ENCODE data around the gene ENG.
A peak's percentile ranks its signal among the peaks of the same experiment; 100 is the strongest.
"Not testable (repeated sequence)": the region's sequence is repeated elsewhere in the genome, so short reads cannot be mapped to it uniquely, and the experiment has no call there.

ENG gene

GRCh38 chr9:127878001-127878651 lies 23.7 kb upstream of the ENG start:
- DNase-seq (ENCODE audit: low read depth), result no peak

- DNase-seq (ENCODE audit: low read depth), result no peak
These were observed 23.1 kb upstream of the ENG start, which contains the start of gene AK1 for GRCh38 chr9:127877566-127877998. TSS of gene AK1 (minus strand) at chr9:127877675. CDS start at chr9:127874617, 3,058 bp downstream.

- DNase-seq (ENCODE audit: low read depth), result no peak
These were observed 22.5 kb upstream of the ENG start for GRCh38 chr9:127876764-127877562.

- no peak for DNase-seq (ENCODE audit: low read depth)
These were observed 21.7 kb upstream of the ENG start for GRCh38 chr9:127876026-127876763.

DNA sequence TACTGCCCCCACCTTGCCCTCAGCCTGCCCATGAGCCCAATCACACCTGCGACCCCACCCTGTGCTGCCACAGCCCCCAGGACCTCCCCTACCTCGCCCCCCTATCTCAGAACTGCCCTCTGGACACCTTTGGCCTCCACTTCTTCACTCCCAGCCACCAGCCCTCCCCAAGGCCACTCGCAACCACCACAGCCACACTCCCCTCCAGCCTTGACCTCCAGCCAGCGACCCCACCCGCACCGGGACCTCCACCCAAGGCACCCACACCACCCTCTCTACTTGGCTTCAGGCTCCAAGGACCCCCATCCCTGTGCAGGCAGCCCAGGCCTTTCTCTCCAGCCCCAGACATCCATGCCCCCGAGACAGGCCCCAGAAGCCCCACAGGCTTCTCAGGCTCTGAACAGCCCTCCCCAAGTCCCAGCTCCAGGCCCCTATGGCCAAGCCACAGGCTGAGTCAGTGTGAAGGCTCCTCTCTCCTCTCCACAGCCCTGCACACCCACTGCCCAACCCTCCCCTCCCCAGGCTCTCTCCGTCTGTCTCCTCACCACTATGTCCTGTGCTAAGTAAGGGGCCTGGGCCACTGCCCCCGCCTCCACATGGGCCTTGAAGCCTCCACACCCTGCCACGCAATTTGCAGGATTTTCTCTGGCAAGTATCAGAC lies 21.0 kb upstream of the ENG start:
- no peak for DNase-seq (ENCODE audit: low read depth)

GRCh38 chr9:127874301-127875221 lies 20.1 kb upstream of the ENG start:
- no peak for DNase-seq (ENCODE audit: low read depth)

DNA sequence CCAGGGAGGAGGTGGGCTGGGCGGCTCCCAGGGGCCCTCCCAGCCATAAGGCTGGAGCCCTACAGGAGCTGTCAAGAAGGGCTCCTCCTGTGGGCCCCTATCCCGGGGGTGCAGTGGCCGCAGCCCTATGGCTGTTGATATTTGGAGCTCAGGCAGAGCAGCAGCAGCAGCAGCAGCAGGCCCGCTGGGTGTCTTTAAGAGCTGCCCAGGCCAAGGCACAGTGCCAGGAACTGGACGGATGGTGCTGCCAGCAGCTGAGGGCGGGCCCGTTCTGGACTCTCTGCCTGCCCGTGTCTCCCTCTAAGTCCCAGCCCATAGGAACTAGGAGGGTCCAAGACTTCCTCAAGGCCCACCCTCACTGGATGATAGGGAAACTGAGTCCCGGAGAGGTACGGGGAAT lies 19.4 kb upstream of the ENG start:
- no peak for DNase-seq (ENCODE audit: low read depth)

- no peak for DNase-seq (ENCODE audit: low read depth)
These were observed 18.8 kb upstream of the ENG start for GRCh38 chr9:127873223-127873691.

DNA sequence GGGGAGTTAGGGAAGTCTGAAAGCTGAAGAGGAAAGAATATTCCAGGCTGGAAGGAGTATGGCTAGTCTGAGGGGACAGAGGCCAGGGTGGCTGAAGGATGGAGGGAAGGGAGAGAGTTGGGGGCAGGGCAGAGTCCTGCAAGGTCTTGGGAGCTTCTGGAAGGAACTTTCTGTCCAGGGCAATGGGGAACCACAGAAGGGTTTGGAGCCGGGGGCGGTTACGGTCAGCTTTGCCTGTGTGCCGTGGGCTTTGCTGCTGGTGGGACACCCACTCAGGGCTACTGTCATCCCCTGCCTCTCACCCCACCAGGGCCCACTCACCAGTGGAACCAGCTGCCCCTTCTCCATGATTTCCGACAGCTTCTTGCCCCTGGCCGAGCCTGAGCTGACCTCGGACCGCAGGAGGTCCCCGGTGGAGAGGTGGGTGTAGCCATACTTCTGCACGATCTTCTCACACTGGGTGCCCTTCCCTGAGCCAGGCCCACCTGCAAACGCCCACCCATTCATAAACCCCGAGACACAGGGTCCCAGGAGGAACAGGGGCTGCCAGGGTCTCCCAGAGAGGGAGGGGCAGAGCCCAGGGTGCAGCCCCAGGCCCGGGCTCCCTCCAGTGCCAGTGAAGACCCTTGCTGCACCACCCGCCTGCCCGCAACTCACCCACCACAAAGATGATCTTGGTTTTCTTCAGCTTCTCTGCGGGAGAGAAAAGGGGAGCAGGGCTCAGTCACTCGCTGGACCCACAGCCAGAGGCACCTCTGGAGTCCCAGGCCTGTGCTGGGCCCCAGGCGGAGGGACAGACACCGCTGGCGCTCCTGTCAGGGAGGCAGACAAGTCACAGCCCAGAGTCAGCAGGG lies 18.1 kb upstream of the ENG start:
- DNase-seq (ENCODE audit: low read depth), result no peak

GRCh38 chr9:127871531-127871930 lies 17.1 kb upstream of the ENG start:
- no peak for DNase-seq (ENCODE audit: low read depth)

- no peak for DNase-seq (ENCODE audit: low read depth)
These were observed 16.4 kb upstream of the ENG start for GRCh38 chr9:127870887-127871286.

DNA sequence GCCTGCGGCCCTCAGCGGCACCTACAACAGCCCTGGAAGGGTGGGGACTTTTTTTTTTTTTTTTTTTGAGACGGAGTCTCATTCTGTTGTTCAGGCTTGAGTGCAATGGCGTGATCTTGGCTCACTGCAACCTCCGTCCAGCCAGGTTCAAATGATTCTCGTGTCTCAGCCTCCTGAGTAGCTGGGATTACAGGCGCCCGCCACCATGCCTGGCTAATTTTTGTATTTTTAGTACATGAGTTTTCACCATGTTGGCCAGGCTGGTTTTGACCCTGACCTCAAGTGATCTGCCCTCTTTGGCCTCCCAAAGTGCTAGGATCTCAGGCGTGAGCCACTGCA lies 15.7 kb upstream of the ENG start:
- DNase-seq (ENCODE audit: low read depth), result not testable (repeated sequence)

- DNase-seq (ENCODE audit: low read depth), result peak; percentile 81
These were observed 15.1 kb upstream of the ENG start for GRCh38 chr9:127869310-127870152.

- DNase-seq (ENCODE audit: low read depth), result no peak
These were observed 13.9 kb upstream of the ENG start for GRCh38 chr9:127868278-127868902.

DNA sequence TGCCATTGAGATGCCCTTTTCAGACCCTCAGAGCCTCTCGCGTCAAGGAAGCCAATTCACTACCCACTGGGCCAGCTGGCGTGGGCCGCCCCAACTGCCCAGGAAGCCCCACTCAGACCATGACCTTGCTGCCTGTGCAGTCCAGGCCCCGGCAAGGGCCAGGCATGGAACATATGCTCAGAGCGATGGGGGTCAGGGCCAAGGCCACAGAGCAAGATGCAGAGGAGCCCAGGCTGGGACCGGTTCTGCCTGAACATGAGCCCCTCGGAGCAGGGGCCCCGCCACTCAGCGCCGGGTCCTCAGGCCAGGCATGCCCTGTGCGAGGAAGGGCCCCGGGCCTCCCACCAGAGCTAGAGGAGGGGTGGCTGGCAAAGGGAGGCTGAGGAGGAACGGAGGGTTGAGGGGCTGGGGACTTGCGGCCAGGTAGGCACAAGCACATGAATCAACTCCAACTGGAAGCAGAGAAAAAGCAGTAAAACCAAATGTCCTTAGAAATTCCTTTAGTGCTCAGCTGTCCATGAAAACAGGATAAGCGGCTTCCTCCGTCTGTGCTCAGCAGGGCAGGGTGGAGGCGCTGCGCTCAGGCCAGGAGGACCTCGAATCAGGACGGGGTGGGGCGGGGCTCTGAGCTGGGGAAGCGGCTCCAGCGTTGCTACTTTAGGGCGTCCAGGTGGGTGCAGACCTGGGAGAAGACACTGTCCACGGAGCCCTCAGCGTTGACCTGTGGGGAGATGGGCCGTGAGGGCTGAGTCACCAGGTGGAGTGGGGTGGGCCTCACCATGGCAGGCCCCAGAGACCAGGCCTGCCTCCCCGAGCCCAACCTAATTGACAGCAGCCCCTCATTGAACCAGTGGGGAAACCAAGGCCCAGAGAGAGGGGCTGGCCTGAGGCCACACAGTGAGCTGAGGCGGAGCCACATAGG lies 13.2 kb upstream of the ENG start:
- DNase-seq (ENCODE audit: low read depth), result no peak

- no peak for DNase-seq (ENCODE audit: low read depth)
These were observed 12.1 kb upstream of the ENG start for GRCh38 chr9:127866535-127866934.

DNA sequence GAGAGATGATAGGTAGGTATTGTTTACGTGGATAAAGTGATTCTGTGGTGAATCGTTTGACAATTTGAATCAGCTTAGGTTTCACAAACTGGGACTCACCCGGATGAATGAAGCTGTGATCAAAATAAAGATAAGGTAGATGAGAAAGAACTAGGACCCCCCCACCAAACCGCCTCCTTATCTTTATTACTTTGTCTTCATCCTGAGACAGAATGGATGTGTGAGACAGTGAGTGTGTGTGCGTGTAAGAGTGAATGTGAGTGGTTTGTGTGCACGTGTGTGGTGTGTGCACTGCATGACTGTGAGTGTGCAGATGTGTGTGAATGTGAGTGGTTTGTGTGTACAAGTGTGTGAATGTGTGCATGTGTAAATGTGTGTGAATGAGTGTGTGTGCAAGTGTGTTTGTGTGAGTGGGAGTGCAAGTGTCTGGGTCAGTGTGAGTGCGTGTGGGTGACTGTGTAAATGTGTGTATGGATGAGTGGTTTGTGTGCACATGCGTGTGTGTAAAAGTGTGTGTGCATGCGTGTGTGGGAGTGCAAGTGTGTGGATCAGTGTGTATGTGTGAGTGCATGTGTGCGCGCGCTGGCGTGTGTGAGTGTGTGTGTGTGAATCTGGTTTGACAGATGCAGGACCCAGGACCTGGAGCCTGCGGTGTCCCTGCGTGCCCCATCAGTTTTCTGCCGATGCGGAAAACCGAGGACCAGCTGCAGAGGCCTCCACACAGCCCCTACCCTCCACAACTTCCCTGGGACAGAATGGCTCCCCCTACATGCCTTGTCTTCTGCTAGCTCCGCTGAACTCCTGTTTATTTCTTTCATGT lies 11.4 kb upstream of the ENG start:
- DNase-seq (ENCODE audit: low read depth), result peak; percentile 35
